HepG2 (cell line): ENCODE data around the gene SIRPB1. TPM values are rescaled to one million over a fixed set of nuclear protein-coding genes. Genes with fewer than 3 reads are reported as not detected.

Experiments used
- ATAC-seq: fragments of 200-7000 bp; cut with Tn5 transposase; 3 replicates; pipeline ENCODE4 v1.9.1; 2020; ENCODE audit warnings: mild to moderate bottlenecking, moderate library complexity
- BruUV-seq: library from RNA; stranded (reverse); fragments of 400-500 nt; replicated peaks from 2 replicates; lab custom pipeline; 2021; lab: Mats Ljungman, UMichigan
- CTCF ChIA-PET: fragments of 300-600 bp; formaldehyde crosslinking; extraction: SDS; loops from one replicate; lab custom pipeline; 2021; ENCODE audit warnings: low total read pairs, inconsistent platforms, low intra/inter-chr PET ratio; lab: Yijun Ruan, JAX
- POLR2A ChIA-PET: fragments of 350-600 bp; sonication (Branson Sonifier 250); formaldehyde crosslinking; loops from one replicate; lab custom pipeline; 2020; ENCODE audit warnings: antibody characterized with exemption, inconsistent platforms; lab: Yijun Ruan, JAX
- DNase-seq: peaks from one replicate; pipeline ENCODE4 v3.0.0-alpha.2; 2015; ENCODE audit warnings: low spot score
- FAIRE-seq: peaks from 3 replicates; lab custom pipeline; 2011; peaks lifted over from hg19 to GRCh38; lab: Jason Lieb, UNC
- H2AFZ ChIP-seq: one replicate; pipeline ENCODE4 v1.6.1; 2011; ENCODE audit warnings: low read length, inconsistent platforms
- H3K27ac ChIP-seq: fragments of 300-600 bp; 3 replicates; pipeline ENCODE4 v1.8.0; 2011; ENCODE audit warnings: mixed run types, mild to moderate bottlenecking, mixed read lengths, low read length, inconsistent platforms; ENCODE audit not compliant: insufficient read depth; ENCODE audit errors: extremely low read length
- H3K27me3 ChIP-seq, 2 experiments: fragments of 200-600 bp in 1 of 2; 2 replicates in 1 of 2; 3 replicates in 1 of 2; pipeline versions ENCODE4 v1.6.0 to v1.8.0; 2011; ENCODE audit warnings: low read length in 2 of 2, mild to moderate bottlenecking in 2 of 2, moderate library complexity in 2 of 2, inconsistent platforms in 1 of 2; ENCODE audit not compliant: insufficient read depth in 2 of 2, control insufficient read depth in 1 of 2
- H3K36me3 ChIP-seq, 2 experiments: fragments of 200-600 bp in 1 of 2; replicated peaks in 1 of 2; 2 replicates in 1 of 2; 3 replicates in 1 of 2; pipeline versions ENCODE4 v1.5.1 to v1.8.0; 2011; ENCODE audit warnings: low read length in 2 of 2, inconsistent platforms in 1 of 2; ENCODE audit not compliant: insufficient read depth in 2 of 2, control insufficient read depth in 1 of 2
- H3K4me1 ChIP-seq: 2 replicates; pipeline ENCODE4 v1.5.1; 2012; ENCODE audit warnings: low read length, inconsistent platforms; ENCODE audit not compliant: insufficient read depth
- H3K4me2 ChIP-seq: 2 replicates; pipeline ENCODE4 v1.6.0; 2011; ENCODE audit warnings: low read depth, low read length, inconsistent platforms
- H3K4me3 ChIP-seq, 3 experiments: fragments of 200-600 bp in 1 of 3; sonication (generic), shearing (Covaris generic) in 1 of 3; replicated peaks in 1 of 3; 2 replicates each; pipeline ENCODE4 v1.5.1; 2011 to 2016; ENCODE audit warnings: low read length in 3 of 3, inconsistent platforms in 2 of 3, low read depth in 2 of 3, mild to moderate bottlenecking in 2 of 3, control low read depth in 1 of 3, mixed read lengths in 1 of 3; ENCODE audit not compliant: insufficient read depth in 1 of 3
- H3K79me2 ChIP-seq: one replicate; pipeline ENCODE4 v1.6.1; 2011; ENCODE audit warnings: low read length, inconsistent platforms; ENCODE audit not compliant: insufficient read depth
- H3K9ac ChIP-seq: 2 replicates; pipeline ENCODE4 v1.6.0; 2011; ENCODE audit warnings: mild to moderate bottlenecking, low read depth, low read length, inconsistent platforms; ENCODE audit not compliant: insufficient read depth
- H3K9me3 ChIP-seq: 2 replicates; pipeline ENCODE4 v1.5.1; 2012; ENCODE audit warnings: mild to moderate bottlenecking, low read length
- H4K20me1 ChIP-seq: 2 replicates; pipeline ENCODE4 v1.6.0; 2011; ENCODE audit warnings: inconsistent platforms, mild to moderate bottlenecking, low read length, moderate library complexity; ENCODE audit not compliant: insufficient read depth
- CENPBD1 ChIP-seq: sonication (generic); formaldehyde crosslinking; IDR thresholded peaks from 2 replicates; pipeline ENCODE4 v1.8.0; 2022; ENCODE audit warnings: missing genetic modification reagents, low read depth, mild to moderate bottlenecking, borderline replicate concordance
- HNF4G ChIP-seq, 2 experiments: sonication (generic) in 1 of 2; formaldehyde crosslinking in 1 of 2; IDR thresholded peaks; 2 replicates each; pipeline versions ENCODE4 v1.4.0 to v1.6.1; 2011 to 2020; ENCODE audit warnings: borderline replicate concordance in 2 of 2, low read depth in 2 of 2, mild to moderate bottlenecking in 2 of 2, low read length in 1 of 2, missing genetic modification reagents in 1 of 2, moderate library complexity in 1 of 2
- NFKBIZ ChIP-seq: IDR thresholded peaks from 2 replicates; pipeline ENCODE4 v1.6.1; 2018; ENCODE audit warnings: missing genetic modification reagents, missing compliant biosample characterization
- ZHX1 ChIP-seq: sonication (generic); formaldehyde crosslinking; IDR thresholded peaks from 2 replicates; pipeline ENCODE4 v1.8.1; 2022; ENCODE audit warnings: low read depth, mild to moderate bottlenecking, missing genetic modification reagents
- ZNF574 ChIP-seq: sonication (generic); formaldehyde crosslinking; IDR thresholded peaks from 2 replicates; pipeline ENCODE4 v1.4.0; 2020; ENCODE audit warnings: missing genetic modification reagents
- ZNF781 ChIP-seq: sonication (generic); formaldehyde crosslinking; IDR thresholded peaks from 2 replicates; pipeline ENCODE4 v1.5.1; 2020; ENCODE audit warnings: borderline replicate concordance, mild to moderate bottlenecking, missing genetic modification reagents; ENCODE audit errors: not compliant biosample characterization
- WGBS: methylation state at CpG from one replicate; pipeline ENCODE4 v1.1.6; 2017; ENCODE audit warnings: low lambda C conversion rate; 5-methylcytosine and 5-hydroxymethylcytosine counted together
- in situ Hi-C: cut with HindIII; loops from 2 replicates; pipeline ENCODE4 v1.10.0; 2017; ENCODE audit warnings: low pct_unique_long_range_greater_than_20kb; ENCODE audit not compliant: extremely low pct_ligation_motif_present
- intact Hi-C: fragments of 100-400 bp; cut with micrococcal nuclease; formaldehyde crosslinking; loops from one replicate; pipeline ENCODE4 v1.10.0; 2022; ENCODE audit not compliant: unreplicated experiment
- polyA plus RNA-seq, 8 experiments: library from polyadenylated mRNA; depleted of rRNA in 3 of 8; stranded (reverse) in 7 of 8; unstranded in 1 of 8; fragments of >200 nt; fragmentation: Illumina TruSeq in 4 of 8; extraction: Trizol in 4 of 8; gene quantifications; 2 replicates each; pipeline versions ENCODE4 v1.2.1 to v1.2.3, GENCODE V29; 2011 to 2016; ENCODE audit warnings: low read depth in 4 of 8, missing spikeins in 1 of 8, mixed read lengths in 1 of 8; ENCODE audit not compliant: insufficient read depth in 1 of 8
- total RNA-seq, 5 experiments: library from RNA; depleted of rRNA; stranded (reverse); fragments of >200 nt; fragmentation: Illumina TruSeq; extraction: Trizol; gene quantifications; 2 replicates each; pipeline ENCODE4 v1.2.3, GENCODE V29; 2016; ENCODE audit warnings: low read depth in 1 of 5

SIRPB1 gene
- total and polyA plus RNA-seq, 2 of the 13 experiments (the other 11 are each of a cell fraction or from before 2014, with no cell fraction given), result 0.41 to 1.4 TPM

- TF ChIP-seq ZNF781 (CRISPR knock-in tag) (no peak), ZHX1 (CRISPR knock-in tag) (no peak), CENPBD1 (CRISPR knock-in tag) (no peak), NFKBIZ (no peak)
Measured at GRCh38 chr20:1637755-1638154, 17.9 kb upstream of the SIRPB1 start (continued).

GRCh38 chr20:1637226-1637625 is 17.4 kb upstream of the SIRPB1 start:
- peaks cover 41% of the 10 kb centered on the region for H3K4me1 ChIP-seq
- DNase-seq, result no peak
- POLR2A ChIA-PET, result no interaction called here
- 0 out of 2 replicates have a peak, but pooled peaks have one; percentile 2 for TF ChIP-seq HNF4G (IDR thresholded peaks at IDR 0.05; ENCODE audit: borderline replicate concordance, low read depth, low read length)
- TF ChIP-seq HNF4G (CRISPR knock-in tag; IDR thresholded peaks at IDR 0.05; ENCODE audit: borderline replicate concordance, low read depth), result no peak
- no peak for TF ChIP-seq ZNF574 (CRISPR knock-in tag)
- TF ChIP-seq, all 625 proteins: peak for 1
- intact Hi-C loops, result no loop called here
- no peaks in the 10 kb centered on the region for H3K9me3 ChIP-seq
- no peaks in the 10 kb centered on the region for H3K36me3 ChIP-seq
- BruUV-seq, result no TSS peak
- no peak overlapping the region for H3K4me3 ChIP-seq
- peak overlapping the region; percentile 18 for H3K4me2 ChIP-seq
- ATAC-seq (0 out of 3 replicates have a peak, but pooled peaks have one; percentile 10), FAIRE-seq (no peak)
- no peaks in the 10 kb centered on the region for H4K20me1 ChIP-seq
- H2AFZ ChIP-seq, result no peak overlapping the region
- H3K27me3 ChIP-seq, result no peaks in the 10 kb centered on the region
- 4% methylated on average over 2 of the region's 2 CpGs for WGBS
- H3K9ac ChIP-seq, result no peak overlapping the region
- CTCF ChIA-PET, result no interaction called here
- no peak overlapping the region for H3K27ac ChIP-seq
- no peaks in the 10 kb centered on the region for H3K79me2 ChIP-seq
- in situ Hi-C loops, result no loop called here
